Astrocyte (in vitro differentiated cells and primary cell): ENCODE data around the gene ZHX3. TPM values are rescaled to one million over a fixed set of nuclear protein-coding genes. Genes with fewer than 3 reads are reported as not detected.

Experiments
- DNase-seq: peaks from one replicate; pipeline ENCODE4 v3.0.0-alpha.2; 2010; ENCODE audit warnings: low read depth
- FAIRE-seq: peaks from 2 replicates; lab custom pipeline; 2011; peaks lifted over from hg19 to GRCh38; lab: Jason Lieb, UNC
- H2AFZ ChIP-seq: 2 replicates; pipeline ENCODE4 v1.6.0; 2012; ENCODE audit warnings: low read depth, low read length, inconsistent platforms
- H3K27ac ChIP-seq: 2 replicates; pipeline ENCODE4 v1.5.1; 2011; ENCODE audit warnings: low read depth, low read length, inconsistent platforms
- H3K27me3 ChIP-seq: 2 replicates; pipeline ENCODE4 v1.6.0; 2011; ENCODE audit warnings: low read length, inconsistent platforms; ENCODE audit not compliant: insufficient read depth
- H3K36me3 ChIP-seq: 2 replicates; pipeline ENCODE4 v1.5.1; 2011; ENCODE audit warnings: low read length, inconsistent platforms; ENCODE audit not compliant: insufficient read depth
- H3K4me1 ChIP-seq: 2 replicates; pipeline ENCODE4 v1.5.1; 2011; ENCODE audit warnings: low read length, inconsistent platforms; ENCODE audit not compliant: insufficient read depth
- H3K4me2 ChIP-seq: 2 replicates; pipeline ENCODE4 v1.6.0; 2012; ENCODE audit warnings: low read length, inconsistent platforms
- H3K4me3 ChIP-seq: 2 replicates; pipeline ENCODE4 v1.5.1; 2011; ENCODE audit warnings: low read depth, mild to moderate bottlenecking, low read length, inconsistent platforms; ENCODE audit not compliant: insufficient read depth
- H3K79me2 ChIP-seq: 2 replicates; pipeline ENCODE4 v1.6.0; 2012; ENCODE audit warnings: mild to moderate bottlenecking, low read length, inconsistent platforms; ENCODE audit not compliant: insufficient read depth
- H3K9ac ChIP-seq: 2 replicates; pipeline ENCODE4 v1.6.0; 2012; ENCODE audit warnings: mild to moderate bottlenecking, low read length, inconsistent platforms
- H3K9me3 ChIP-seq: 2 replicates; pipeline ENCODE4 v1.5.1; 2012; ENCODE audit warnings: low read depth, mild to moderate bottlenecking, low read length, inconsistent platforms; ENCODE audit not compliant: insufficient read depth
- H4K20me1 ChIP-seq: 2 replicates; pipeline ENCODE4 v1.6.0; 2012; ENCODE audit warnings: low read length, inconsistent platforms; ENCODE audit not compliant: insufficient read depth
- H3K27ac Mint-ChIP-seq: one replicate; pipeline ENCODE4 v1.8.0; 2021; ENCODE audit warnings: mild to moderate bottlenecking, mixed read lengths; ENCODE audit not compliant: unreplicated experiment
- H3K27me3 Mint-ChIP-seq: one replicate; pipeline ENCODE4 v1.8.0; 2021; ENCODE audit warnings: low read depth, mixed read lengths; ENCODE audit not compliant: unreplicated experiment
- H3K36me3 Mint-ChIP-seq: one replicate; pipeline ENCODE4 v1.8.0; 2021; ENCODE audit warnings: low read depth, mixed read lengths; ENCODE audit not compliant: unreplicated experiment
- H3K4me1 Mint-ChIP-seq: one replicate; pipeline ENCODE4 v1.8.0; 2021; ENCODE audit warnings: low read depth, mixed read lengths; ENCODE audit not compliant: unreplicated experiment
- H3K4me3 Mint-ChIP-seq: one replicate; pipeline ENCODE4 v1.8.0; 2021; ENCODE audit warnings: mild to moderate bottlenecking, moderate library complexity, mixed read lengths; ENCODE audit not compliant: unreplicated experiment
- H3K9me3 Mint-ChIP-seq: one replicate; pipeline ENCODE4 v1.8.0; 2021; ENCODE audit warnings: mild to moderate bottlenecking, mixed read lengths; ENCODE audit not compliant: unreplicated experiment
- CTCF ChIP-seq: IDR thresholded peaks from 2 replicates; pipeline ENCODE4 v1.5.1; 2011; ENCODE audit warnings: low read depth, mild to moderate bottlenecking, inconsistent platforms, low read length, moderate library complexity; ENCODE audit not compliant: insufficient read depth
- EZH2 ChIP-seq: IDR thresholded peaks from 2 replicates; pipeline ENCODE4 v1.6.1; 2012; ENCODE audit warnings: mild to moderate bottlenecking, low read length, inconsistent platforms; ENCODE audit not compliant: insufficient read depth
- total RNA-seq: library from RNA; stranded (reverse); gene quantifications from 2 replicates; pipeline ENCODE4 v1.2.1, GENCODE V29; 2021

ZHX3 gene
- total RNA-seq, 1 donor from 2014 or later: 41.6 TPM

GRCh38 chr20:41191562-41192500, 125.7 kb downstream of the ZHX3 start:
- no peak overlapping the region for H2AFZ ChIP-seq
- no peaks in the 10 kb centered on the region for H3K27me3 ChIP-seq
- no peak overlapping the region for H3K27ac ChIP-seq
- no peaks in the 10 kb centered on the region for H3K4me1 ChIP-seq
- Mint-ChIP-seq H3K4me3 (no peak overlapping the region), H3K9me3 (peaks cover 15% of the 10 kb centered on the region), H3K36me3 (peaks cover 19% of the 10 kb centered on the region), H3K4me1 (no peaks in the 10 kb centered on the region), H3K27ac (no peak overlapping the region), H3K27me3 (no peaks in the 10 kb centered on the region)
- H3K9me3 ChIP-seq: peaks cover 5% of the 10 kb centered on the region
- no peaks in the 10 kb centered on the region for H3K36me3 ChIP-seq
- no peak overlapping the region for H3K4me3 ChIP-seq
- no peak for DNase-seq
- no peaks in the 10 kb centered on the region for H3K79me2 ChIP-seq
- H3K4me2 ChIP-seq: no peak overlapping the region
- H3K9ac ChIP-seq: no peak overlapping the region
- TF ChIP-seq EZH2 (no peak), CTCF (no peak)
- no peak for FAIRE-seq
- peaks cover 3% of the 10 kb centered on the region for H4K20me1 ChIP-seq

- Mint-ChIP-seq H3K36me3 (peaks cover 27% of the 10 kb centered on the region), H3K4me3 (no peak overlapping the region), H3K9me3 (peaks cover 12% of the 10 kb centered on the region), H3K27ac (no peak overlapping the region), H3K27me3 (no peaks in the 10 kb centered on the region), H3K4me1 (no peaks in the 10 kb centered on the region)
- H3K27me3 ChIP-seq: no peaks in the 10 kb centered on the region
- H3K4me2 ChIP-seq: no peak overlapping the region
- peaks cover 13% of the 10 kb centered on the region for H4K20me1 ChIP-seq
- no peak overlapping the region for H2AFZ ChIP-seq
- H3K9ac ChIP-seq: no peak overlapping the region
- no peak overlapping the region for H3K4me3 ChIP-seq
- H3K4me1 ChIP-seq: no peaks in the 10 kb centered on the region
- no peaks in the 10 kb centered on the region for H3K79me2 ChIP-seq
- H3K27ac ChIP-seq: no peak overlapping the region
- peaks cover 5% of the 10 kb centered on the region for H3K9me3 ChIP-seq
- TF ChIP-seq EZH2: no peak
- TF ChIP-seq CTCF: no peak
- H3K36me3 ChIP-seq: peaks cover 4% of the 10 kb centered on the region
- FAIRE-seq (no peak), DNase-seq (no peak)
These were observed 129.9 kb downstream of the ZHX3 start for GRCh38 chr20:41187668-41188067.
